Measurements from ENCODE around the gene DLG1. TPM values are rescaled to one million over a fixed set of nuclear protein-coding genes. Genes with fewer than 3 reads are reported as not detected.

The DLG1 gene
- total RNA-seq (10 to 100 TPM; 86.8 to 92.1 TPM), polyA plus RNA-seq (10 to 100 TPM; 21.4 to 35.5 TPM)

DNA sequence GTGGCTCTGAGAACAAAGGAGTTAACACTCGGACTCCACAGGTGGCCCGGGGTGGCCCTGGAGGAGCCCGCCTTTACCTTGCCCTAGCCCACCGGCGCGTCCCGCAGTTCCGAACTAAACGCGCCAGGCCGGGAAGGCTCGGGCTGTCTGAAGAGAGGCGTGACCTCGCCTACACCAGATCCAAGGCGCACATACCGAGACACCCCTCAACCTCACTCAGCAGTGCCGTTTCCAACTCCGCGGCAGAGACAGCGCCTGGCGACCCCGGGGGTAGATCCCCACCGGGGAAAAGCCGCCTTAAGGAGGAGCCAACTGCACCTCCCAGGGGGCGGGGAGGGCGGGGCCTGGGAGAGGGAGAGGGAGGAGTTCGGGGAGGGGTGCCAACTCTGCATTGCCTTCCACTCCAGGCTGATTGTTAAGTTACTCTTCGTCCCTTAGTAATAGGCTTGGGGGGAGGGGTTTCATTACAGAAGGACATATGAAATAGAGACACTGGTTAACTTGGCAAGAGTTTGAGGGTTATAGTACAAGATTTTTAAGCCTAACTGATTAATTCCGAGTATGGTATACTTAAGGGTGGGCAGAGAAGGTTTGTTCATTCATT lies at the start of gene DLG1:
Gene DLG1, minus strand, starts transcription at position 272 of the 604 bp plus-strand sequence. CDS start 1,408 bp downstream, outside the sequence.
- H3K4me3 ChIP-seq (ENCODE audit: low read length in 2 of 2): peak within 1 kb of the TSS; percentile 80 to 89
- CTCF ChIA-PET (ENCODE audit: partially characterized antibody): interaction anchor here (1.6 kb wide), 1 partner anchor 42 kb away, joined by 7 read pairs; no protein-coding TSS in a partner anchor
- Mint-ChIP-seq H3K27ac (peak within 1 kb of the TSS; percentile 87 to 98 (median 96)), H3K4me1 (peaks cover 15 to 41% (median 31%) of the 10 kb centered on the region in 4 donors), H3K36me3 (peaks cover 0 to 20% of the 10 kb centered on the region in 2 donors), H3K4me3 (peak within 1 kb of the TSS; percentile 88 to 99 (median 95)), H3K27me3 (peaks cover 2 to 8% of the 10 kb centered on the region in 2 donors), H3K9me3 (peaks cover 0 to 1% (median 0%) of the 10 kb centered on the region in 8 donors)
- H3K36me3 ChIP-seq (ENCODE audit: insufficient read depth, low read length): no peaks in the 10 kb centered on the region
- H3K27me3 ChIP-seq (ENCODE audit: insufficient read depth, low read length): no peaks in the 10 kb centered on the region
- no peaks in the 10 kb centered on the region for H3K9me3 ChIP-seq (ENCODE audit: control insufficient read depth in 1 of 2, low read length in 2 of 2)
- intact Hi-C loops (cut with micrococcal nuclease): loop anchor here (1.0 kb wide), 1 partner anchor 256 kb away; no protein-coding TSS in a partner anchor
- peak within 1 kb of the TSS; percentile 73 for H3K27ac ChIP-seq (ENCODE audit: low read depth, low read length)
- peak in 4 of 5 donors; percentile 58 to 85 (median 66) for DNase-seq
- H3K4me1 ChIP-seq (ENCODE audit: insufficient read depth, low read length): peaks cover 32% of the 10 kb centered on the region
- POLR2A ChIA-PET (ENCODE audit: partially characterized antibody): interaction anchor here (0.6 to 0.7 kb wide), 3 partner anchors 9 to 38 kb away, joined by 3 to 4 read pairs (median 3); no protein-coding TSS in a partner anchor

DNA sequence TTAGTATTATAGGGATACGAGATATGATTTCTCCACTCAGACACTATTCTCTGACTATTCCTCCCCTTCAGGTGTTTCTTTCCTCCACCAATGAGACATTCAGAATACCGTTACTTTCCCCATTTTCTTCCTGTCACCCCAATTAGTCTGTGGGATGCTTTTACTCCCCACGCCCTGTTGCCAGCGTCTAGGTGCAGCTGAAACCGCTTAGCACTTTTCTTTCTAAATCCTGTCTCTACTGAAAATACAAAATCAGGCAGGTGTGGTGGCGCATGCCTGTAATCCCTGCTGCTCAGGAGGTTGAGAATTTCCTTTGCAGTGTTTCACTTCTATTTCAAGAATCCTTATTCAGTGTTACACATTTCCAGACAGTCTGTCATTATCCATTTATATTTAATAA lies 49.6 kb upstream of the DLG1 start:
- CTCF ChIA-PET (ENCODE audit: partially characterized antibody): no interaction called here
- no peaks in the 10 kb centered on the region for H3K36me3 ChIP-seq (ENCODE audit: insufficient read depth, low read length)
- H3K27me3 ChIP-seq (ENCODE audit: insufficient read depth, low read length): no peaks in the 10 kb centered on the region
- Mint-ChIP-seq H3K9me3 (no peaks in the 10 kb centered on the region), H3K27ac (no peak overlapping the region), H3K36me3 (no peaks in the 10 kb centered on the region), H3K4me3 (no peak overlapping the region), H3K27me3 (peaks cover 0 to under 1% of the 10 kb centered on the region in 2 donors), H3K4me1 (no peaks in the 10 kb centered on the region)
- POLR2A ChIA-PET (ENCODE audit: partially characterized antibody): no interaction called here
- H3K9me3 ChIP-seq (ENCODE audit: control insufficient read depth in 1 of 2, low read length in 2 of 2): no peaks in the 10 kb centered on the region
- no peak overlapping the region for H3K4me3 ChIP-seq (ENCODE audit: low read length in 2 of 2)
- no peaks in the 10 kb centered on the region for H3K4me1 ChIP-seq (ENCODE audit: insufficient read depth, low read length)
- intact Hi-C loops (cut with micrococcal nuclease): no loop called here
- no peak overlapping the region for H3K27ac ChIP-seq (ENCODE audit: low read depth, low read length)
- DNase-seq: no peak

DNA sequence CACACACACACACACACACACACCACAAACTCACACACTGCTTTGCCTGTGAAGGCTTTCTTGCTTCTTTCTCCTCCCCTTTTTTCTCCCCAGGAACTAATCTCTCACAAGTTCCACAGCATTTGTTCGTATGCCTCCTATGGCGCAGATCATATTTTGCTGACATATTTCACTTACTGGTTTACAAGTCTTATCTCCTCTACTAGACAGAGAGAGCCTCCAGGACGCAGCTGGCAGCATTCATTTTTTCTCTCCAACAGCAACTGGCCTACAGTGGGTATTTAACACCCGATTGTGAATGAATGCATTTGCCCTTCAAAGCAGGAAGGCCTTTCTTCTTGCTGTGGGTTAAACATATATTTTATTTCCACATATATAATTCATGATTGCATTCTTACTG lies 47.0 kb upstream of the DLG1 start:
- H3K27ac Mint-ChIP-seq: no peak overlapping the region
- no peak overlapping the region for H3K27ac ChIP-seq (ENCODE audit: low read depth, low read length)
- H3K9me3 ChIP-seq (ENCODE audit: control insufficient read depth in 1 of 2, low read length in 2 of 2): no peaks in the 10 kb centered on the region
- no peaks in the 10 kb centered on the region for H3K9me3 Mint-ChIP-seq
- ChIA-PET POLR2A (ENCODE audit: partially characterized antibody) (no interaction called here), CTCF (ENCODE audit: partially characterized antibody) (interaction anchor here (1.1 kb wide), 1 partner anchor 14 kb away, joined by 3 read pairs; no protein-coding TSS in a partner anchor)
- H3K4me3 Mint-ChIP-seq: no peak overlapping the region
- no peaks in the 10 kb centered on the region for H3K27me3 Mint-ChIP-seq
- H3K36me3 ChIP-seq (ENCODE audit: insufficient read depth, low read length): no peaks in the 10 kb centered on the region
- no peaks in the 10 kb centered on the region for H3K27me3 ChIP-seq (ENCODE audit: insufficient read depth, low read length)
- DNase-seq: no peak
- H3K4me3 ChIP-seq (ENCODE audit: low read length in 2 of 2): no peak overlapping the region
- intact Hi-C loops (cut with micrococcal nuclease): no loop called here
- H3K4me1 ChIP-seq (ENCODE audit: insufficient read depth, low read length): no peaks in the 10 kb centered on the region
- H3K4me1 Mint-ChIP-seq: no peaks in the 10 kb centered on the region
- H3K36me3 Mint-ChIP-seq: no peaks in the 10 kb centered on the region

DNA sequence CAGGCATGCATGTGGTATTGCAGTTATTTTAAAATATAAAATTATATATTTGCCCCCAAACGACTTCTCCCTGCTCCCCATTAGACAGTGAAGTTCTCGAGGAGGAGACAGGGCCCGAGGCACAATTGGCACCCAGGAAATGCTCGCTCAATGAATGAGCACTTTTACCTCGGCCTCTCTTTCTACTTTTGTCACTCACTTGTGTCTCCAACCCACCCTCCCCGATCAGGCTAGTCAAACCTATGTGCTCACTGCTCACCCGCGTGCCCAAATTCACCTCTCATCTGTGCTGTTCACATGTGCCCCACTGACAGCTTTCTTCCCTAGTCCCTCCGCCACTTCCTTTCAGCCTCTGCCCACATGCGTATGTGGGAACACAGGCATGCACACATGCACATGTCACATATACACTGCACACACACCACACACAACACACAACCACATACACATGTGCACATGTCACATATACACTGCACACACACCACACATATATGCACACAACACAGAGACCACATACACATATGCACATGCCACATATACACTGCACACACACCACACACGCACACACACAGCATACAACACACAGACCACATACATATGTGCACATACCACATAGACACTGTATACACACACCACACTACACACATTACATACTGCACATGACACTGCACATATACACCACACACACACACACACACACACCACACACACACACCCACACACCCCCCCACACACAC lies 46.3 kb upstream of the DLG1 start:
- intact Hi-C loops (cut with micrococcal nuclease): no loop called here

DNA sequence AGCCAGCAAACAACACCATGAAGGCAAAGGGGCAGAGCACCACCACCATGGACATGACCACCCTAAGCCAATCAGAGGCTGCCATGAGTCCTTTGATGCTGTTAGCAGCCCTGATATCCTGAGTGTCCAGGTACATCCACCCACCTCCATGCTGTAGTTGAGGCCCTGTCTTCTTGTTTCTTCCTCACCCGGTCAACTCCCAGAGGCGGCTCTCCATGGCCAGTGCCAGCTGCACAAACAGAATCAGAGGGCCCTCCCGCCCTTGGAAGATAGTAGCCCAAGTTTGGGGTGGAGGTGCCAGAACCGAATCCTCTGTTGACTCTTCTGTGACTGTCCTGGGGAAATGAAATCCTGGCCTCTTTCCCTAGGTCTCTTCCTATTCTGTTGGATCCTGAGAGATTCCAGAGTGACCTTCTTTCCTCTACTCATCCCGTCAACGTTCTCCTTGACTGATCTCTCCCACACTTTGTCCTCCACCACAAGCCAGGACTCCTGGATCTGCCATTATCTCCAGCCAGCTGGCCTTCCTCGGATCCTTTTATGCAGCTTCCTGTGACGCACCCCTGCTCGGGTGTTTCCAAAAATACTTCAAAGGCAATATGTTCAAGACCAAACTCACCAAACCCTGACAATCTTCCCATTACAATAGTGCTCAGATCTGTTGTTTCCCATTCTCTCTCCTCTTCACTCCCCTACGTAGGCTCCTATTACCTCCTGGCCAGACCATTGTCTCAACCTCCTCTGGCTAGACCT lies 45.4 kb upstream of the DLG1 start:
- no peak overlapping the region for H3K4me3 Mint-ChIP-seq
- no peaks in the 10 kb centered on the region for H3K27me3 Mint-ChIP-seq
- H3K9me3 Mint-ChIP-seq: no peaks in the 10 kb centered on the region
- DNase-seq: no peak
- Histone ChIP-seq H3K9me3 (ENCODE audit: control insufficient read depth in 1 of 2, low read length in 2 of 2) (no peaks in the 10 kb centered on the region), H3K36me3 (ENCODE audit: insufficient read depth, low read length) (no peaks in the 10 kb centered on the region), H3K27ac (ENCODE audit: low read depth, low read length) (no peak overlapping the region), H3K27me3 (ENCODE audit: insufficient read depth, low read length) (no peaks in the 10 kb centered on the region), H3K4me1 (ENCODE audit: insufficient read depth, low read length) (no peaks in the 10 kb centered on the region), H3K4me3 (ENCODE audit: low read length in 2 of 2) (no peak overlapping the region)
- no peaks in the 10 kb centered on the region for H3K4me1 Mint-ChIP-seq
- no peaks in the 10 kb centered on the region for H3K36me3 Mint-ChIP-seq
- ChIA-PET CTCF (ENCODE audit: partially characterized antibody) (no interaction called here), POLR2A (ENCODE audit: partially characterized antibody) (no interaction called here)
- intact Hi-C loops (cut with micrococcal nuclease): no loop called here
- H3K27ac Mint-ChIP-seq: no peak overlapping the region

More for the DNA sequence above, 46.3 kb upstream of the DLG1 start:
- H3K9me3 ChIP-seq (ENCODE audit: control insufficient read depth in 1 of 2, low read length in 2 of 2): no peaks in the 10 kb centered on the region
- CTCF ChIA-PET (ENCODE audit: partially characterized antibody): interaction anchor here (1.1 kb wide), 1 partner anchor 15 kb away, joined by 3 read pairs; no protein-coding TSS in a partner anchor
- DNase-seq: no peak
- no peaks in the 10 kb centered on the region for H3K27me3 ChIP-seq (ENCODE audit: insufficient read depth, low read length)
- Mint-ChIP-seq H3K27me3 (no peaks in the 10 kb centered on the region), H3K9me3 (no peaks in the 10 kb centered on the region), H3K27ac (no peak overlapping the region), H3K36me3 (no peaks in the 10 kb centered on the region), H3K4me1 (no peaks in the 10 kb centered on the region), H3K4me3 (no peak overlapping the region)
- H3K36me3 ChIP-seq (ENCODE audit: insufficient read depth, low read length): no peaks in the 10 kb centered on the region
- no peak overlapping the region for H3K27ac ChIP-seq (ENCODE audit: low read depth, low read length)
- no peak overlapping the region for H3K4me3 ChIP-seq (ENCODE audit: low read length in 2 of 2)
- POLR2A ChIA-PET (ENCODE audit: partially characterized antibody): no interaction called here
- H3K4me1 ChIP-seq (ENCODE audit: insufficient read depth, low read length): no peaks in the 10 kb centered on the region

DNA sequence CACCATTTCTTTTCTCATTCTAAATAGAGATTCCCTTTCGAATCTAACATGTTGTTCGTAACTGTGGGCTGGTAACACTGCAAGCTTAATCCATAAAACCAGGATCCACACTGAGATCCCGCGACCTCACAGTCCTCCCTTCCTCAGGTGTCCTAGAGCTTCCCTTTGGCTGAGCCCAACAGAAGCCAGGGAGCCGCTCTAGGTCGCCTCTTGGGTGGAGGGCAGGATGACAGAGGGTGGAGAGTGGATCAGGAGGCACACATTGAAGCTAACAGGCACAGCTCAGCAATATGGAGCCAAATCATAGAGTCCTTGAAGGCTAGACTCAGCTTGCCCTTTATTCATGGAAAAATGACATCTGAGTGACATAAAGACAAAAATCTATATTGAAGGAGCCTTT lies 44.7 kb upstream of the DLG1 start:
- H3K36me3 ChIP-seq (ENCODE audit: insufficient read depth, low read length): no peaks in the 10 kb centered on the region
- Mint-ChIP-seq H3K4me1 (no peaks in the 10 kb centered on the region), H3K4me3 (no peak overlapping the region), H3K9me3 (no peaks in the 10 kb centered on the region), H3K27me3 (no peaks in the 10 kb centered on the region), H3K36me3 (no peaks in the 10 kb centered on the region), H3K27ac (no peak overlapping the region)
- intact Hi-C loops (cut with micrococcal nuclease): no loop called here
- no peaks in the 10 kb centered on the region for H3K27me3 ChIP-seq (ENCODE audit: insufficient read depth, low read length)
- POLR2A ChIA-PET (ENCODE audit: partially characterized antibody): no interaction called here
- no peaks in the 10 kb centered on the region for H3K9me3 ChIP-seq (ENCODE audit: control insufficient read depth in 1 of 2, low read length in 2 of 2)
- CTCF ChIA-PET (ENCODE audit: partially characterized antibody): interaction anchor here (0.9 kb wide), 1 partner anchor 12 kb away, joined by 3 read pairs; no protein-coding TSS in a partner anchor
- H3K4me1 ChIP-seq (ENCODE audit: insufficient read depth, low read length): no peaks in the 10 kb centered on the region
- no peak overlapping the region for H3K27ac ChIP-seq (ENCODE audit: low read depth, low read length)
- no peak overlapping the region for H3K4me3 ChIP-seq (ENCODE audit: low read length in 2 of 2)
- no peak for DNase-seq

DNA sequence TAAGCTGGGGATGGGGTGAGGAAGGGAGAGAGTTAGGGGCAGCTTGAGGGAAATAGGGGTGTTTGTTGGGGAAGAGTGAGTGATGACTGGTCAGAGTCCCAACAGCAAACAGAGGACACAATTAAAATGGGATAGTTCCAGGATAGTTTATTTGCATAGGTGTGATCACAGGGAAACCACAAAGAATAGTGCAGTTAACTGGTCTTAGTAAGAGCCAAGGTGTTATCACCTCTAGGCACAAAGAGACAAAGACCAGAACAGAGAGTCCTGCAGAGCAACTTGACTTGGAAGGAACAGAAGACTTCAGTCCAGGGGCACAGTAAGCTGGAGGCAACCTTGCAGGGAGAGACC lies 42.1 kb upstream of the DLG1 start:
- H3K27me3 ChIP-seq (ENCODE audit: insufficient read depth, low read length): no peaks in the 10 kb centered on the region
- H3K9me3 ChIP-seq (ENCODE audit: control insufficient read depth in 1 of 2, low read length in 2 of 2): no peaks in the 10 kb centered on the region
- H3K4me1 ChIP-seq (ENCODE audit: insufficient read depth, low read length): no peaks in the 10 kb centered on the region
- DNase-seq: no peak
- Mint-ChIP-seq H3K9me3 (peaks cover 0 to 2% (median 0%) of the 10 kb centered on the region in 8 donors), H3K4me1 (peaks cover 0 to 5% (median 0%) of the 10 kb centered on the region in 4 donors), H3K27me3 (no peaks in the 10 kb centered on the region), H3K27ac (no peak overlapping the region), H3K36me3 (no peaks in the 10 kb centered on the region), H3K4me3 (no peak overlapping the region)
- ChIA-PET POLR2A (ENCODE audit: partially characterized antibody) (interaction anchor here (0.9 kb wide), 1 partner anchor 45 kb away, joined by 3 read pairs; no protein-coding TSS in a partner anchor), CTCF (ENCODE audit: partially characterized antibody) (no interaction called here)
- no peaks in the 10 kb centered on the region for H3K36me3 ChIP-seq (ENCODE audit: insufficient read depth, low read length)
- no peak overlapping the region for H3K4me3 ChIP-seq (ENCODE audit: low read length in 2 of 2)
- no peak overlapping the region for H3K27ac ChIP-seq (ENCODE audit: low read depth, low read length)
- intact Hi-C loops (cut with micrococcal nuclease): no loop called here

Data from CD4-positive, alpha-beta memory T cell (primary cell).